AML-193 (cell line): ENCODE data around the gene ODF2.
"Not testable (repeated sequence)": the region's sequence is repeated elsewhere in the genome, so short reads cannot be mapped to it uniquely, and the experiment has no call there.

Experiments
- DNase-seq, 2 experiments: peaks; one replicate each; lab custom pipeline; 2025; lab: John Stamatoyannopoulos, UW

The ODF2 gene

DNA sequence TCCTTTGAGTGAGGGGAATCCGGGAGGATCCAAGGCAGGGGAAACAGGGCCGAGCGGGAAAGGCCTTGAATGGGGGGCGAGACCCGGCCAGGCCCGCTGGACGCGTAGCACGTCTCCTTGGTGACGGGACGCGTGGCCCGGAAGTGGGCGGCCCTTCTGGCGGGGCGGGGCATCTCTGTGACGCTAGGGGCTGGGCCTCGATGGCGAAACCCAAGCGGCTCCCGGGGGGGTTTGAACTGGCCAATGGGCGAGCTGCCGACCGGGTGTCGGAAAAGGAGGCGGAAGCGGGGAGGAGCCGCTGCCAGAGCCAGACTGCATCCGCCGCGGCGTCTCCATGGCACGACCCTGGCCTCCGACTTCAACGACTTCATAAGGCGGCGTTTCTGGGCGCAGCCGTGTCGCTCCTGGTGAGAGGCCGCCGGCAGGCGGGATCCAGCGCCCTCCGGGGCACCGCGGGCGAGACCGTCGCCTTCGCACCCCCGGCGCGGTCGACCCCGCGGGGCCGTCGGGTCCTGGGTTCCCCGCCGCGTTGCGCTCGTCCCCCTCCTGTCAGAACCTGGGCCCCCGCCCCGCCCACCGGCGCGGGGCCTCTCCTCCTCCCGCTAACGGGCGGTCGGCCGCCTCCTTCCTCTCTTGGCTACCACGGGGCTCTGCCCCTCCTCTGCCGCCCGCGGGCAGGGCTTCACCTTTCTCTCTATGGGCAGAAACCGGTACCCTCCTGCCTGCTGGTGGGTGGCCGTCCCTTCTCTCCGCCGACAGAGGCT, at the start of gene ODF2:
Gene ODF2, plus strand, starts transcription at position 158 of the 764 bp plus-strand sequence. Its CDS starts 86 bp downstream, at position 244.
- DNase-seq, result peak; percentile 87 to 90

DNA sequence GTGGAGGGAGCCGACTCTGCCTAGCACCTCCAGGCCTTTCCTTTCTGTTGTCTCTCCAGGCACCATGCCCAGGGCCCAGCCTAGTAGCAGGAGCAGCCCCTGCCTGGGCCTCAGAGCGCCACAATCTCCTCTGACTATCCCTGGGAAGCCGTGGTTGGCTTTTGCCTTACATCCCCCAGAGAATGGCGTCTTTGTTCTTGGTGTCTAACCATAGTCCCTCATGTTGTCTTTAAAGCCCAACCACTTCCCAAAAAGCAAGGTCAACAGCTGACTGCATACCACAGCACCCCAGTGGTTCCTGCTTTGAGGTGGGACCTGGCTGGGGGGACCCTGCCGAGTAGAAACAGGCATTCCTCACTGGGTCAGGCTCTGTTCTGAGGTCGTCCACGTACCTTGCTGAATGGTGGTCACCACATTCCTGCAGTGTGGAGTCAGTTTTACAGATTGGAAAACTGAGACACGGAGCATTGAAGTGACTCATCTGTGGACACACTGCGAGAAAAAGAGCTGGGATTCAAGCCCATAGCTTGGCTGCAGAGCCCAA, 48.9 kb upstream of the ODF2 start:
- no peak for DNase-seq

DNA sequence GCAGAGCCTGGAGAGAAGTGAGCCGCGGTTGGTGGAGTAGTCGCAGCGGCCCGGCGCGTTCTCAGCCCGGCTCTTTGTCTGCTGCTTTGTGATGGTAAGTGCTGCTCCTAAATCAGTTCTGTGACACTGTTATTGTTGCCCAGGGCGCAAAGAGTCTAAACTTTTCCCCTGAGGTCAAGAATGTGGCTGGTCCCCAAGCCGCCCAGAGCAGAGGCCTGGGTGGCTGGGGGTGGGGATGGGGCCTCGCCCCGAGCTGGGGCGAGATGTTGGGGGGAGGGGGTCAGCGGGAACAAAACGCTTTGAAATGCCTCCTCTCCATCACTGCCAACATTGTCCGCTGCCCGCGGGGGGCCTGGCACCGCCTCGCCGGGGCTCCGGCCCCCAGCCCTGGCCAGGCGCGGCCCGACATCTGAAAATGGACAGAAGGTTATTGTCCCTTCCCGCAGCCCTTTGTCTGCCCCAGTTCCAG, 46.8 kb upstream of the ODF2 start:
- no peak for DNase-seq

DNA sequence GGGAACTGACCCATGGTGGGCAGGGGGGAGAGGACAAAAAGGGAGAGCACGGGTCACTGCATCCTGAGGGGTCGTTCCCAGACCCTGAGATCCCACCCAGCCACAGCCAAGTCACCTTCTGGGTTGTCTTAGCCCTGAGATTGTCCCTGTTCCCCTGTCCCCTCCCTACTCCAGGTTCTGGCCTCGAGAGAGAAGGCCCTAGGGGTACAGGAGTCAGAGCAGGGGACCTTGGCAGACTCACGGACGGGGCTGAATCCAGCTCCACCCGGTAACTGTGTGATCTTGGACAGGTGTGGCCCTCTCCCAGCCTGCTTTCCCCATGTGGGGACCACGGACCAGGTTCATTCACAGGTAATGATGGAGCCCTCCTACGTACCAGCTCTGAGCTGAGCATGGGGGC, 46.4 kb upstream of the ODF2 start:
- no peak for DNase-seq

DNA sequence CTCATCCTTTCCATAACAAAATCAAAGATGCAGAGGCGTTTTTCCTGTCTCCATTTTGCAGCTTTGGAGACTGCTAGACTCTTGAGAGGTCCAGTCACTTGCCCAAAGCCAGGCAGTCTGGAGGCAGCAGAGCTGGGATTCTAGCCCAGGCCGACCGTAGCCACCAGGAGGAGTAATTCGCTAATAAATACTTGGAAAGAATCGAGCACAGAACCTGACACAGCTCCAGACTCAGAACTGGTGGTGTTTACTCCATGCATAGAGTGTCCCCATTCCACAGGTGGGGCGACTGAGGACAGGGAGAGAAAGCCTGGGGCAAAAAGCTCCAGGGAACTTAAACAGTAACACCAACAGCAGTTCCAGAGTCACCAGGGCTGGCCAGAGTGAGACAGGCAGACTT, 45.8 kb upstream of the ODF2 start:
- DNase-seq, result no peak

DNA sequence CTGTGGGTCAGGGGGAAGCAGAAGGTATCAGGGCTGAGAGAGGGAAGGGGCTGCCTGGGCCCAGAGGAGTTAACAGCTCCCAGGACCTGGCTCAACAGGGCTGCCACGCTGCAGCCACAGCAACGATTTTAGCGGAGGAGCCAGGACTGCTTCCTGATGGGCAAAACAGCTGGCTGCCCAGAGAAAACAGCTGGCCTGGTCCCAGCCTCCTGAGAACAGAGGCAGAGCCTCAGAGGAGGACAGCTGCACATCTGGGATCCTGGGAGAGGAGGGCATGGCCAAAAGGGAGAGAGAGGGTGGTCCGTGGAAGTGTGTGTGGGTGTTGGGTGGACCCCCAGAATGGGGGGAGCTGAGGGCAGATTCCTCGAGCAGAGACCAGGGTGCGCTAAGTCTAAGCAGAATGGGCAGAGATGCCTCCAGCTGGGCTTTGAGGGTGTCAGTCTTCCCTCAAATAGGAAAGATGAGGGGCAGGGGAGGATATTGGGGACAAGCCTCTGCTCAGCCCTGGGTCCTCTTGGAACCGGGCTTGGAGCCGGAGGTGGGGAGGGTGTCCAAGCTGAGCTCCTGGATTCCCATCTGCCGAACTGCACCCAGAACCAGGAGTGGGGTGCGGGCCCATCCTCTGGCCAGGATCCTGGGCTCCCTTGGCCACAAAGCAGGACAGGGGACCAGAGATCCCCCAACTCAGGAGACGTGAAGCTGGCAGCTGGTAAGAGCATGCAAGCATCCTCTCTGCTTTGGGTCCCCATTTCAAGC, 44.3 kb upstream of the ODF2 start:
- DNase-seq, result no peak

DNA sequence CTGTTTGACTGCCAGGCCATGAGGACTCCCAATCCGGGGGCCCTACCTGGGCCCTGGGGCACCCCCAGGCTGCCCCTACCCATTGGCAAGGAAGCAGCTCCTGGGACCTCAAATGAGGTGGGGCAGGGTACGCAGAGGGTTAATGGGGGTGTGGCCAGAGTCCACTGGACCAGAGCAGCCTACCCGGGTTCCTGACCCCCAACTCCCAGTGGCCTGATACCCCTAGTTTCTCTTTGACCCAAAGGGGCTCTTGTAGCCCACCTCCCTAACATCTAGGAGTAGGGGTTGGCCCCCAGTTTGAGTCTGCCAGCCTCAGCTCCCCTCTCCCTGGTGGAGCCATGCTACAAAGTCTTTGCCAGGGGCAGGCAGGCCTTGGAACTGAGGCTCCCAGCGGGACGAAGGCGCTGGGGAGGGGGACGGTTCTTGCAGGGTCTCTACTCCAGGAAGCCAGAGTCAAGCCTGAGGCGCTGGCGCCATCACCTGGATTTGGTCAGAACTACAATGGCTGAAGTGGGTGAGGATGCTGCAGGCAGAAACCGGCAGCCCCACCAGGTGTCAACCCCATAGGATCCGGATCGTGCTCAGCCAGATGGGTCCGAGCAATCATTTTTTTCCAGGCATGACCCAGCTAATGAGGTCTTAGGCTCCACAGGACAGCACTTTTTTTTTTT, 43.6 kb upstream of the ODF2 start:
- DNase-seq, result peak; percentile 11 to 27

DNA sequence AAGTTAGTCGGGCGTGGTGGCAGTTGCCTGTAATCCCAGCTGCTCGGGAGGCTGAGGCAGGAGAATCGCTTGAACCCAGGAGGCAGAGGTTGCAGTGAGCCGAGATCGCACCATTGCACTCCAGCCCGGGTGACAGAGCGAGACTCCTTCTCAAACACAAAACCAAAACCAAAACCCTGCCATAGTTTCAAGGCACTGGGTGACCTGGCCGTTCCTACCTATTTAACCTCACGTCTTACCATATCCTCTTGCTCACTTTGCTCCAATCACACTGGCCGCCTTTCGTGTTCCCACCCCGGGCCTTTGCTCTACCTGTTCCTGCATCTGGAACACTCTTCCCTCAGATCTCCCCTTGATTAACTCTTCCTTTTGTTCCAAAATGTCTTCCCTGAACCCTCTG, 42.1 kb upstream of the ODF2 start:
- DNase-seq, result not testable (repeated sequence)

DNA sequence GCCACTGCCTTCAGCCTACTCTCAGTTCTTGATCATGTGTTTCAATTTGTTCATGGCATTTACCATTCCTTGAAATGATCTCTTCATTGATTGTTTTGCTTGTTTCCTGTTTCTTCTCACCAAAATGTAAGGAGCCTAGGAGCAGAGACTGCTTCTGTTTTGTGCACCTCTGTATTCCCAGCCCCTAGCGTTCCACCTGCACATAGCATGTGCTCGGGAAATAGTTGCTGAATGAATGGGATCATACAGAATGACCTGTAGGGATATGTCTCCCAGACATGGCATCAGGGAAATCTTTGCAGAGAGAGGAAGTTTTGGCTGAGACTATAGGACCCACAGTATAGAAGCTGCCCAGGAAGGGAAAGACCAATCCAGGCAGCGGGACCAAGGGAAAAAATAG, 41.3 kb upstream of the ODF2 start:
- DNase-seq, result no peak

DNA sequence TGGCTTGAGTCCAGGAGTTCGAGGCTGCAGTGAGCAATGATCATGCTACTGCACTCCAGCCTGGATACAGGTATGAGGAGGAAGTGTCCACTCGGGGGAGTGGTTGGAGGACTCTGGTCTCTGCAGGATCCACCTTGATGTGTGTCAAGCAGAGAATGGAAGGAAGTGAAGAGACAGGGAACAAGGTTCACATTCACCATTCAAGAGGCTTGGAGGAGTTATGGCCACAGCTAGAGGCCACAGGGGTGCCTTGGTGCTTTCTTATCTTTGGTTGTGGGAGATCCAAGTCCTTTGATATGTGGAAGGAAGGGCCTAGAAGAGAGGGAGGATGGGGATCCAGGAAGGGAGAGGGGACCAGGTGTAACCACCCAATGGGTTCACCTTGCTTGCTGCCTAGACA, 40.5 kb upstream of the ODF2 start:
- DNase-seq, result no peak

DNA sequence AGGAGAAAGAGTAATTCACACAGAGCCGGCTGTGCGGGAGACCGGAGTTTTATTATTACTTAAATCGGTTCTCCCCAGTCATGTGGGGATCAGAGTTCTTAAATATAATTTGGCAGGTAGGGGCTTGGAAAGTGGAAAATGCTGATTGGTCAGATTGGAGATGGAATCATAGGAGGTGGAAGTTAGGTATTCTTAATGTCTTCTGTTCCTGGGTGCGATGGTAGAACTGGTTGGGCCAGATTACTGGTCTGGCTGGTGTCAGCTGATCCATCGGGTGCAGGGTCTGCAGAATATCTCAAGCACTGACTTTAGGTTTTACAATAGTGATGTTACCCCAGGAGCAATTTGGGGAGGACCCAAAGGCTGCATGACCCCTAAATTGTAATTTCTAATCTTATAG, 39.8 kb upstream of the ODF2 start:
- DNase-seq, result no peak

DNA sequence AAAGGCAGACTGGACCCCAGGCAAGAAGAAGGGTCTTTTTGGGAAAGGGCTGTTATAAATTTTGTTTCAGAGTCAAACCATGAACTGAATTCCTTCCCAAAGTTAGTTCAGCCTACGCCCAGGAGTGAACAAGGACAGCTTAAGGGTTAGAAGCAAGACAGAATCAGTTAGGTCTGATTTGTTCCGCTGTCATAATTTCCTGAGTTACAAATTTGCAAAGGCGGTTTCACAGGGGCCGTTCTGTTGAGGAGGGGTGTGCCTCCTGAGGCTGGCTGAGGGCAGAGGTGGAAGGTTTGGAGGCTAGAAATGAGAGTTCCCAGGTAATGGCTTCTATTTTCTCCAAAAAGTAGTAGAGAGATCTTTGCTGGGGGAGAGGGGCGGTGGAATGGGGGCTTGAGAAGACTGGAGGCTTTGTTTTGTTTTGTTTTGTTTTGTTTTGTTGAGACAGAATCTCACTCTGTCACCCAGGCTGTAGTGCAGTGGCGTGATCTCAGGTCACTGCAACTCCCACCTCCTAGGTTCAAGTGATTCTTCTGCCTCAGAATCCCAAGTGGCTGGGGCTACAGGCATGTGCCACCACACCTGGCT, 39.3 kb upstream of the ODF2 start:
- no peak for DNase-seq

DNA sequence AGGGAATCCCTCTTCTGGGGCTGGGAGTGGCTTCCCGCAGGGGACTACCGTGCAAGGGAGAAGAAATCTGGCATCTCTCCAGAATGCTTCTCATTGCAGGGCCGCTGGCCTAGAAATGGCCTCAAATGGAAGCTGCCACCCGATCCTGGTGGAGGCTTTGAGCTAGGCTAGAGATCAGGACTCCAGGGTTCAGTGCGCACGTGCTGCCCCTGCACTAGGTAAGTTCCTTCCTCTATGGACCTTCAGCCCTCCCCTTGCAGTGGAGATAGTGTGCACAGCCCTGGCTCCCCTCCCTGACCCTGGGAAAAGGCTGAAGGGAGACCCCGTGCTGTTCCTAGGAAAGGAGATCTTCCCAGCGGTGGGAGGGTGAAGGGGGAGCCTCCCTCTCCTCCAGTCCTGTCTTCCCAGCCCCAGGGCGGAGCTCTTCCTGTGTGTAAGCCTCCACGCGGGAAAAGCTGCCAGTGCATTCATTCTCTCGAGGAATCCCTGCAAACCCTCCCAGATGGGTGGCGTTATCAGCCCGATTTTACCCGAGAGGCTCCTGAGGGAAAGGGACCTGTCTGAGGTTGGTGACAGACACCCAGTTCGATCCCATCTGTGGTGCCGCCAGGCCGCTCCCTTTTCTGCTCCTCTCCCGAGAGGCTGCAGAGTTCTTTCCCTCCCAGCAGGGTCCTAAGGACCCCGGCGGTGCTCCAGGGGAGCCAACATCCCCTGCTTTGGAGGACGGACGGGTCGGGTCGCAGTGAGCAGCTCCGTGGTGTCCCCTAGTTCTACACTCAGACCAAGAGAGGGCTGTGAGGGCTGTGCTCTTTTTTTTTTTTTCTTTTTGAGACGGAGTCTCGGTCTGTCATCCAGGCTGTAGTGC, 36.5 kb upstream of the ODF2 start:
- no peak for DNase-seq

DNA sequence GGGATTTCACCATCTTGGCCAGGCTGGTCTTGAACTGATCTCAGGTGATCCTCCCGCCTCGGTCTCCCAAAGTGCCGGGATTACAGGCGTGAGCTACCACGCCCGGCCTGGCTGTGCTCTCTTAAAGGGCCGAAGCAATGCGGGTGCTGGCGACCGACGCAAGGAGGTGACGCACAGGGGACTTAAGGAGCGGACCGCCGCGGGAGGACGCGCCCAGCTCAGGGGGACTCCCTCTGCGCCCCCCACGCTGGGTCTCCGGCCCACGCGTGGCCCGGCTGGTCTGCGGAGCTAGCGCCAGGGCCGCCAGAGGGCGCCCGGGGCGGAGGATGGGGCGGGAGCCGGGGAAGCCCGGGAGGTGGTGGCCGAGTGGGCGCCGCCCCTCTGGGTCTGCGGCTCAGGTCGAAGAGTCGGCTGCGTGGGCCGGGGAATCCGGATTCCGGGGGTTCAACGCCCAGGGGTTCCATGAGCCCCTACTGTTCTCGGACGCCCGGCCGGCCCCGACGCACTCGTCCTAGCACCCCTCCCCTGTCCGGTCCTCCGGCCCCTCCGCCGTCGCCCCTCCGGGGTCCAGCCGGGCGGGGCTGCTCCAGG, 35.7 kb upstream of the ODF2 start:
- peak; percentile 32 to 33 for DNase-seq

DNA sequence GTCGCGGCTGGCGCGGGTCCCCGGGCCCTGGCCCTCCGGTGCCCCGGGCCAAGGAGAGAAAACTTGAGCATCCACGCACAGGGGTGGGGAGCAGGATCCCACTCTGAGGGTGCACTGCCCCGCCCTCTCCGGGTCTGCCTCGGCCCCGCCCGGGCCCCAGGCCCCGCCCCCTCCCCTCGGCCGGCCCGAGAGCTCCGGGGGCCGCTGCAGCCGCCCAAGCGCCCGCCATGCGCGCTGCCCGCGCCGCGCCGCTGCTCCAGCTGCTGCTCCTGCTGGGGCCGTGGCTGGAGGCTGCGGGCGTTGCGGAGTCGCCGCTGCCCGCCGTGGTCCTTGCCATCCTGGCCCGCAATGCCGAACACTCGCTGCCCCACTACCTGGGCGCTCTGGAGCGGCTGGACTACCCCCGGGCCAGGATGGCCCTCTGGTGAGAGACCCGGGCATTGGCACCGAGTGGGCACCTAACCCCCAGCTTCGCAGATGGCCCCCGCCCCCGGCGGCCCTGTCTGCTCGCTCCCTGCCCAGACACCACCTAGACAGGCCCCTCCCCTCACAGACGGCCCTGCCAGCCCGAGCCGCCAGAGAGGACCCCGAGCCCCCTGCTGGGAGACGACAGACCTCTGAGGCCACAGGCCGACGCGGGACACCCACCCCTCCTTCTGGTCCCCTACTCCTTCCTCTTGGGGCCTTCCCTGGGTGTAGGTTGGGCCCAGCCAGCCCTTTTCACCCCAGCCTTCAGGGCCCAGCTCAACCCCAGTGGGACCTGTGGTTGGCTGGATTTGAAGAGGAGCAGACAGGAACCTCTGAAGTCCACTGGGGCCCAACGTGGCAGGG, 34.9 kb upstream of the ODF2 start, which contains the start of gene CERCAM:
Gene CERCAM, plus strand, starts transcription at position 207 of the 831 bp plus-strand sequence. Its CDS starts 21 bp downstream, at position 228.
- peak; percentile 14 to 16 for DNase-seq

DNA sequence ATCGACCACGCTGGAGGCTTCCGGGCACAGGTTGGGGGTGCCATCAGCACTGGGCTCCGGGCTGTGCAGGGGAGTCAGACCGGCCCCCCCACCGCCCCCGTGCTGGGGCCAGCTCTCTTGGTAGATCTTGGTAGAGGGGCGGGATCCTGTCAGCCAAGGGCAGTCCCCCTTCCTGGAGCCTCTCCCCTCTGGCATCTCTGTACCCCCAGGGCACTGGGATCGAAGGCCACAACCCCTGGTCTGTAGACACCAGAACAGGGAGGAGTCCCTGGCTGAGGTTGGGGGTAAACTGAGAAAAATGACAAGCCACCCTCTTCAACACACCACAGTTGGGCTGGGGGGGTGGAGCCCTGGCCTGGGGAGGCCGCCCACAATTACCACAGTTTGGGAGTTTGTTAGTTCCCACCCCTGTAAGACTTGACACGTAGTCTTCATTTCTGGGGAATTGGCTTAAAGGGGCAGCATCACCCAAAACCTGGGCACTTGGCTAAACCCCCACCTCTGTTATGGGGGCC, 34.3 kb upstream of the ODF2 start:
- no peak for DNase-seq

DNA sequence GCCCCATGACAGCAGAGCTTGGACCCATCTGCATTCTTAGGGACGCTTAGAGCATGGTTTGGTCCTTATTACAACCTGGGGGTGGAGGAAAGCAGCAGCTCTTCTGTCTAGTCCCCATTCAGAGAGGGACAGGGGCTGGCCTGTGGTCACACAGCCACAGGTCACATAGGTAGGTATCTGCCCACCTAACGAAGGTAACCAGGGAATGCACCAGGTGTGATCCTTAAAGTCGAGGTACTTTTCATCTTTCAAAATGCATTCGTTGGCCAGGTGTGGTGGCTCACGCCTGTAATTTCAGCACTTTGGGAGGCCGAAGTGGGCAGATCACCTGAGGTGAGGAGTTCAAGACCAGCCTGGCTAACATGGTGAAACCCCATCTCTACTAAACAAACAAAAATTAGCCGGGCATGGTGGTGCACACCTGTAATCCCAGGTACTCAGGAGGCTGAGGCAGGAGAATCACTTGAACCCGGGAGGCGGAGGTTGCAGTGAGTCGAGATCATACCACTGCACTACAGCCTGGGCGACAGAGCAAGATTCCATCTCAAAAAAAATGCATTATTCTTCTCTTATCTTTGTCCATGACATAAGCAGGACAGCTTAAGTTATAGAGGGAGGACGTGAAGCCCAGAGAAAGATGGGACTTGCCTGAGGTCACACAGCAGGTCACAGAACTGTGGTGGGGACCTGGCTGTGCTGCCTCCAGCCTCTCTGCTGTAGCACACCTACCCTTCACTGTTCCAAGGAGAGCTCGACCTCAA, 33.6 kb upstream of the ODF2 start:
- DNase-seq, result not testable (repeated sequence)

DNA sequence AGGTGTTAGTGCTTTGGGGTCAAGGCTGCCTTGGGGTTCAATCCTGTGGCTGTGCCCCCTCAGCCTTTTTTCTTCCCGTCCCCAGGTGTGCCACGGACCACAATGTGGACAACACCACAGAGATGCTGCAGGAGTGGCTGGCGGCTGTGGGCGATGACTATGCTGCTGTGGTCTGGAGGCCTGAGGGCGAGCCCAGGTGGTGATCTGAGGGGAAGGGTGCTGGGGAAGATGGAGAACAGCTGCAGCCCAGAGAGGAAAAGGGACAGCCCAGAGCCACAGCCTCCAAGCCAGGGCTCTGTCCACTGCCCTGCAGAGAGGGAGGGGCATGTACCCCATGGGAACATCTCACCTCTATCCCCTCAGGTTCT, 33.0 kb upstream of the ODF2 start:
- no peak for DNase-seq

DNA sequence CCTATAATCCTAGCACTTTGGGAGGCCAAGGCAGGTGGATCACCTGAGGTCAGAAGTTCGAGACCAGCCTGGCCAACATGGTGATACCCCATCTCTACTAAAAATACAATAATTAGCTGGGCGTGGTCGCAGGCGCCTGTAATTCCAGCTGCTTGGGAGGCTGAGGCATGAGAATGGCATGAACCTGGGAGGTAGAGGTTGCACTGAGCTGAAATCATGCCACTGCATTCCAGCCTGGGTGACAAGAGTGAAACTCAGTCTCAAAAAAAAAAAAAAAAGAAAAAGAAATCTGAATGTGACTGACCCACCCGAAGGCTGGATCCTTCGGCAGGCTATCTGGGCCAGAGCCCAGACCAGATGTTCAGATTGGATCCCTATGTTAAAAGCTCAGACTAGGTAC, 32.5 kb upstream of the ODF2 start:
- DNase-seq, result not testable (repeated sequence)
